K562 (cell line): ENCODE measurements around the gene RPL26. TPM values are rescaled to one million over a fixed set of nuclear protein-coding genes. Genes with fewer than 3 reads are reported as not detected.
A peak's percentile ranks its signal among the peaks of the same experiment; 100 is the strongest.

Source experiments
- ARHGAP35 ChIP-seq: fragments of 450-650 bp; IDR thresholded peaks from 2 replicates; pipeline ENCODE4 v1.6.1; 2018; ENCODE audit not compliant: partially characterized antibody
- ARID2 ChIP-seq: fragments of 450-650 bp; IDR thresholded peaks from 2 replicates; pipeline ENCODE4 v1.6.1; 2017; ENCODE audit warnings: antibody characterized with exemption, mild to moderate bottlenecking
- ARID3A ChIP-seq: IDR thresholded peaks from 2 replicates; pipeline ENCODE4 v1.6.1; 2012; ENCODE audit warnings: low read depth, low read length, improper control_type of control experiment, borderline replicate concordance
- ATF3 ChIP-seq, 2 experiments: fragments of 450-650 bp in 1 of 2; sonication (generic) in 1 of 2; formaldehyde crosslinking in 1 of 2; IDR thresholded peaks in 1 of 2; conservative IDR thresholded peaks in 1 of 2; 2 replicates each; pipeline versions ENCODE4 v1.6.1 to v1.8.1; 2016 to 2023; ENCODE audit warnings: mild to moderate bottlenecking in 2 of 2, moderate library complexity in 2 of 2, inconsistent platforms in 1 of 2, missing genetic modification reagents in 1 of 2
- CAMTA2 ChIP-seq: fragments of 250-450 bp; sonication (Bioruptor Pico); conservative IDR thresholded peaks from 2 replicates; pipeline ENCODE4 v1.5.1; 2022
- CEBPB ChIP-seq: fragments of 450-650 bp; IDR thresholded peaks from 2 replicates; pipeline ENCODE4 v1.6.1; 2016; ENCODE audit warnings: missing genetic modification characterization, missing compliant biosample characterization
- CREM ChIP-seq: IDR thresholded peaks from 2 replicates; pipeline ENCODE4 v1.6.1; 2014; ENCODE audit warnings: antibody characterized with exemption, low read depth
- CTBP1 ChIP-seq: fragments of 450-650 bp; IDR thresholded peaks from 2 replicates; pipeline ENCODE4 v1.6.1; 2016; ENCODE audit warnings: borderline replicate concordance
- CTCF ChIP-seq, 3 experiments: IDR thresholded peaks in 2 of 3; conservative IDR thresholded peaks in 1 of 3; 2 replicates each; pipeline ENCODE4 v1.5.1; 2011 to 2012; ENCODE audit warnings: low read length in 3 of 3, mild to moderate bottlenecking in 3 of 3, control low read depth in 2 of 3, improper control_type of control experiment in 1 of 3, inconsistent platforms in 1 of 3, low read depth in 1 of 3, mixed read lengths in 1 of 3, moderate library complexity in 1 of 3; ENCODE audit not compliant: insufficient read depth in 2 of 3
- ESRRA ChIP-seq: fragments of 450-650 bp; IDR thresholded peaks from 2 replicates; pipeline ENCODE4 v1.6.1; 2014; ENCODE audit warnings: low read depth, mild to moderate bottlenecking, moderate library complexity, borderline replicate concordance
- HLTF ChIP-seq: fragments of 450-650 bp; IDR thresholded peaks from 2 replicates; pipeline ENCODE4 v1.6.1; 2016
- KLF16 ChIP-seq: IDR thresholded peaks from 2 replicates; pipeline ENCODE4 v1.6.1; 2016; ENCODE audit warnings: antibody characterized with exemption
- MAZ ChIP-seq, 2 experiments: fragments of 450-650 bp in 1 of 2; sonication (generic) in 1 of 2; formaldehyde crosslinking; IDR thresholded peaks in 1 of 2; conservative IDR thresholded peaks in 1 of 2; 2 replicates each; pipeline versions ENCODE4 v1.4.0 to v1.5.0; 2020; ENCODE audit warnings: mild to moderate bottlenecking in 1 of 2, missing genetic modification reagents in 1 of 2
- MCM2 ChIP-seq: fragments of 450-650 bp; IDR thresholded peaks from 2 replicates; pipeline ENCODE4 v1.6.1; 2017; ENCODE audit warnings: low read depth, mild to moderate bottlenecking
- RBM22 ChIP-seq: fragments of 200-400 bp; formaldehyde crosslinking; IDR thresholded peaks from 2 replicates; pipeline ENCODE4 v1.6.1; 2018; ENCODE audit warnings: low read length, low read depth; ENCODE audit not compliant: poor library complexity, severe bottlenecking
- SMAD2 ChIP-seq: fragments of 150-350 bp; IDR thresholded peaks from 2 replicates; pipeline ENCODE4 v1.6.1; 2014; ENCODE audit warnings: low read depth, mild to moderate bottlenecking, low read length
- SMC3 ChIP-seq: conservative IDR thresholded peaks from 2 replicates; pipeline ENCODE4 v1.6.1; 2011; ENCODE audit warnings: low read depth, low read length, improper control_type of control experiment; ENCODE audit not compliant: insufficient read depth
- TAF9B ChIP-seq: fragments of 450-650 bp; IDR thresholded peaks from 2 replicates; pipeline ENCODE4 v1.6.1; 2018; ENCODE audit warnings: mild to moderate bottlenecking; ENCODE audit not compliant: partially characterized antibody
- WHSC1 ChIP-seq: IDR thresholded peaks from one replicate; pipeline ENCODE4 v1.6.1; 2012; ENCODE audit warnings: low read length, control low read depth, inconsistent platforms
- ZKSCAN1 ChIP-seq: fragments of 150-350 bp; IDR thresholded peaks from 2 replicates; pipeline ENCODE4 v1.6.1; 2016; ENCODE audit warnings: low read depth, low read length
- ZNF174 ChIP-seq: fragments of 250-450 bp; sonication (Bioruptor Pico); IDR thresholded peaks from 2 replicates; pipeline ENCODE4 v1.4.0; 2020; ENCODE audit warnings: mild to moderate bottlenecking
- ZNF263 ChIP-seq: sonication (generic); formaldehyde crosslinking; IDR thresholded peaks from 2 replicates; pipeline ENCODE4 v1.8.0; 2022; ENCODE audit warnings: mild to moderate bottlenecking, missing genetic modification reagents, borderline replicate concordance
- ZNF408 ChIP-seq: fragments of 250-450 bp; sonication (Bioruptor Pico); IDR thresholded peaks from 2 replicates; pipeline ENCODE4 v1.4.0; 2020; ENCODE audit warnings: low read depth, mild to moderate bottlenecking, moderate library complexity
- polyA plus RNA-seq, 8 experiments: library from polyadenylated mRNA; depleted of rRNA in 4 of 8; stranded (reverse) in 5 of 8; unstranded in 3 of 8; fragments of >200 nt; fragmentation: Nextera tagmentation in 2 of 8; fragmentation: Illumina TruSeq in 1 of 8; extraction: Ambion mirVana in 2 of 8; extraction: Trizol in 1 of 8; gene quantifications; 2 replicates each; pipeline versions ENCODE4 v1.2.1 to v1.2.3, GENCODE V29; 2011 to 2014; ENCODE audit warnings: inconsistent platforms in 1 of 8, missing spikeins in 1 of 8
- total RNA-seq, 7 experiments: library from RNA; depleted of rRNA in 6 of 7; stranded (reverse); fragments of >200 nt in 6 of 7; fragmentation: Illumina TruSeq in 2 of 7; extraction: Trizol in 2 of 7; gene quantifications; 2 replicates each; pipeline versions ENCODE4 v1.2.1 to v1.2.3, GENCODE V29; 2011 to 2021; ENCODE audit warnings: low replicate concordance in 1 of 7

RPL26 gene
- total and polyA plus RNA-seq, 9 of the 15 experiments (the other 6 are each of a cell fraction or from before 2014, with no cell fraction given) = 1,474 to 4,074 (median 2,904) TPM

GRCh38 chr17:8409966-8410882 is 27.2 kb upstream of the RPL26 start (continued):
- peak; percentile 77 for TF ChIP-seq ATF3 (IDR thresholded peaks at IDR 0.05)
- no peak for TF ChIP-seq ATF3 (CRISPR knock-in tag; conservative IDR thresholded peaks at IDR 0.05)
- 0 out of 2 replicates have a peak, but pooled peaks have one; percentile 3 for TF ChIP-seq CREM
- no peak for TF ChIP-seq MCM2
- no peak for TF ChIP-seq WHSC1
- TF ChIP-seq TAF9B = no peak
- TF ChIP-seq HLTF = no peak
- no peak for TF ChIP-seq ARHGAP35
- no peak for TF ChIP-seq ZNF174
- TF ChIP-seq RBM22 = no peak
- peak; percentile 46; the same call in 1 of the 2 replicates for TF ChIP-seq ZNF263
- TF ChIP-seq ESRRA = no peak
- TF ChIP-seq CTCF (IDR thresholded peaks at IDR 0.05 in 2 of 3, conservative IDR thresholded peaks at IDR 0.05 in 1 of 3; ENCODE audit: insufficient read depth in 2 of 3, low read depth in 1 of 3, low read length in 3 of 3) = peak; percentile 65 to 89 (median 77)
- peak; percentile 38; the same call in 1 of the 2 replicates for TF ChIP-seq SMC3
- TF ChIP-seq ZNF408 (CRISPR knock-in tag) = no peak
- TF ChIP-seq ZKSCAN1 = peak; percentile 55; the same call in 1 of the 2 replicates
- TF ChIP-seq CEBPB = no peak
- 0 out of 2 replicates have a peak, but pooled peaks have one; percentile 26 for TF ChIP-seq KLF16
- peak; percentile 45; the same call in 1 of the 2 replicates for TF ChIP-seq CTBP1
- 0 out of 2 replicates have a peak, but pooled peaks have one; percentile 12 for TF ChIP-seq ARID2
- TF ChIP-seq SMAD2 = no peak
- TF ChIP-seq ARID3A = no peak
- TF ChIP-seq MAZ (CRISPR knock-in tag; conservative IDR thresholded peaks at IDR 0.05 in 1 of 2, IDR thresholded peaks at IDR 0.05 in 1 of 2) = peak in 1 of 2 experiments; percentile 54; a peak in 1 of 4 replicates
- no peak for TF ChIP-seq CAMTA2 (CRISPR knock-in tag)
